ENCODE measurements around the gene DEK. TPM values are rescaled to one million over a fixed set of nuclear protein-coding genes. Genes with fewer than 3 reads are reported as not detected.

The DEK gene
- total RNA-seq, 1 experiment from 2014 or later = 234 TPM

DNA sequence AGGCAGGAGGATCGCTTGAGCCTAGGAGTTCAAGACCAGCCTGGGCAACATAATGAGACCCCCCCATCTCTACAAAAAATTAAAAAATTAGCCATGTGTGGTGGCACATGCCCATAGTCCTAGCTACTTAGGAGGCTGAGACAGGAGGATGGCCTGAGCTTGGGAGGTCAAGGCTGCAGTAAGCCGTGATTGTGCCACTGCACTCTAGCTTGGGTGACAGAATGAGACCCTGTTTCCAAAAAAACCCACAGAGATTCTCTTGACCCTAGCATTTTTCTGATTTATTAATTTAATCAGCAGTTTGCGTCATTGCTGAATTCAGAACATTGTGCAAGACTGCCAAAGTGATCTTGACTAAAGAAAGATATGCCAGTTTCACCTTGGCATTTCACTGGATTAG is 72.3 kb downstream of the DEK start:
- POLR2A ChIA-PET (ENCODE audit: low non-redundant PET) = no interaction called here
- H3K9me3 ChIP-seq (ENCODE audit: low read depth, low read length, poor library complexity, severe bottlenecking) = no peaks in the 10 kb centered on the region
- intact Hi-C loops (cut with micrococcal nuclease; ENCODE audit: unreplicated experiment) = no loop called here

DNA sequence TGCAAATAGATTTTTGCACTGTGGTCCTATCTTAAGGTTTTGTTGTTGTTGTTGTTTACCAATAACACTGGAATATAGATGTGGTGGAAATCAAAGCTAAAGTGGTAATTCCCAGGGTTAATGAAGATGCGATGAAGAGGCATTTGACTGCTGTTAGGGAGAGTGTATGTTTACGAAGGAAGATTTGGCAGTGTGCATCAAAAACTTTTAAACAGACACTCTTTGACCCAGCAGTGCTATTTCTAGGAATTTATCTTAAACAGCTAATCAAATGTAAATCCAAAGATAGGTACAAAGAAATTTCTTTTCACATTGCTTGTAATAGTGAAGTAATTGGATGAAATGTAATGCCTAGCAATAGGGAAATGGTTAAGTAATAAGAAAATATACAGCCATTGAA is 75.1 kb downstream of the DEK start:
- Histone ChIP-seq H3K4me3 (ENCODE audit: low read depth, low read length, poor library complexity, severe bottlenecking) (no peak overlapping the region), H3K36me3 (ENCODE audit: insufficient read depth, low read length, poor library complexity, severe bottlenecking) (no peaks in the 10 kb centered on the region), H3K9me3 (ENCODE audit: low read depth, low read length, poor library complexity, severe bottlenecking) (no peaks in the 10 kb centered on the region), H3K27ac (ENCODE audit: low read depth, low read length, poor library complexity, severe bottlenecking) (no peak overlapping the region), H3K4me1 (ENCODE audit: insufficient read depth, low read length, poor library complexity, severe bottlenecking) (no peaks in the 10 kb centered on the region), H3K27me3 (replicated peaks; ENCODE audit: insufficient read depth, low read depth, low read length, poor library complexity) (no peaks in the 10 kb centered on the region)
- ChIA-PET POLR2A (ENCODE audit: low non-redundant PET) (no interaction called here), CTCF (no interaction called here)
- DNase-seq (ENCODE audit: low spot score) = no peak
- TF ChIP-seq EZH2 (IDR thresholded peaks at IDR 0.05; ENCODE audit: borderline replicate concordance, low read depth, low read length, poor library complexity, severe bottlenecking) = no peak
- TF ChIP-seq, protein P1, sequence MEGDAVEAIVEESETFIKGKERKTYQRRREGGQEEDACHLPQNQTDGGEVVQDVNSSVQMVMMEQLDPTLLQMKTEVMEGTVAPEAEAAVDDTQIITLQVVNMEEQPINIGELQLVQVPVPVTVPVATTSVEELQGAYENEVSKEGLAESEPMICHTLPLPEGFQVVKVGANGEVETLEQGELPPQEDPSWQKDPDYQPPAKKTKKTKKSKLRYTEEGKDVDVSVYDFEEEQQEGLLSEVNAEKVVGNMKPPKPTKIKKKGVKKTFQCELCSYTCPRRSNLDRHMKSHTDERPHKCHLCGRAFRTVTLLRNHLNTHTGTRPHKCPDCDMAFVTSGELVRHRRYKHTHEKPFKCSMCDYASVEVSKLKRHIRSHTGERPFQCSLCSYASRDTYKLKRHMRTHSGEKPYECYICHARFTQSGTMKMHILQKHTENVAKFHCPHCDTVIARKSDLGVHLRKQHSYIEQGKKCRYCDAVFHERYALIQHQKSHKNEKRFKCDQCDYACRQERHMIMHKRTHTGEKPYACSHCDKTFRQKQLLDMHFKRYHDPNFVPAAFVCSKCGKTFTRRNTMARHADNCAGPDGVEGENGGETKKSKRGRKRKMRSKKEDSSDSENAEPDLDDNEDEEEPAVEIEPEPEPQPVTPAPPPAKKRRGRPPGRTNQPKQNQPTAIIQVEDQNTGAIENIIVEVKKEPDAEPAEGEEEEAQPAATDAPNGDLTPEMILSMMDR (conservative IDR thresholded peaks at IDR 0.05; ENCODE audit: low read depth, low read length) = no peak
- BruUV-seq (replicated peaks) = no TSS peak
- intact Hi-C loops (cut with micrococcal nuclease; ENCODE audit: unreplicated experiment) = no loop called here

More for the DNA sequence above, 72.3 kb downstream of the DEK start:
- Histone ChIP-seq H3K27ac (ENCODE audit: low read depth, low read length, poor library complexity, severe bottlenecking) (no peak overlapping the region), H3K4me1 (ENCODE audit: insufficient read depth, low read length, poor library complexity, severe bottlenecking) (no peaks in the 10 kb centered on the region), H3K36me3 (ENCODE audit: insufficient read depth, low read length, poor library complexity, severe bottlenecking) (no peaks in the 10 kb centered on the region), H3K4me3 (ENCODE audit: low read depth, low read length, poor library complexity, severe bottlenecking) (no peak overlapping the region), H3K27me3 (replicated peaks; ENCODE audit: insufficient read depth, low read depth, low read length, poor library complexity) (no peaks in the 10 kb centered on the region)
- CTCF ChIA-PET = no interaction called here
- no peak for DNase-seq (ENCODE audit: low spot score)
- no peak for TF ChIP-seq EZH2 (IDR thresholded peaks at IDR 0.05; ENCODE audit: borderline replicate concordance, low read depth, low read length, poor library complexity, severe bottlenecking)
- TF ChIP-seq, protein P1 (conservative IDR thresholded peaks at IDR 0.05; ENCODE audit: low read depth, low read length) = no peak
- no TSS peak for BruUV-seq (replicated peaks)

DNA sequence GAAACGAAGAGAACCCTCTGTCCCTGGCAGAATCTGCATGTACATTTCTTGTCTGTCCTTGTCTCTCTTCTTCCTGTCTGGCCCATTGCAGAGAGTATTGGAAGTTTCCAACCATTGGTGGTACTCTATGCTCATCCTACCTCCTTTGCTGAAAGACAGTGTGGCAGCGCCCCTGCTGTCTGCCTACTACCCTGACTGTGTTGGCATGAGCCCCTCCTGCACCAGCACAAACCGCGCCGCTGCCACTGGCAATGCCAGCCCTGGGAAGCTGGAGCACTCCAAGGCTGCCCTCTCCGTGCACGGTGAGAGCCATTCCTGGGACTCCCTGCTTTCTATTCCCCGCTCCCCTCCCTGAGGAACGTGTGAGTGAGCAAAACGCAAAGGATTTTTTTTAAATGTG is 76.6 kb downstream of the DEK start:
- H3K4me1 ChIP-seq (ENCODE audit: insufficient read depth, low read length, poor library complexity, severe bottlenecking) = no peaks in the 10 kb centered on the region
- H3K27ac ChIP-seq (ENCODE audit: low read depth, low read length, poor library complexity, severe bottlenecking) = no peak overlapping the region
- H3K36me3 ChIP-seq (ENCODE audit: insufficient read depth, low read length, poor library complexity, severe bottlenecking) = no peaks in the 10 kb centered on the region
- no peak overlapping the region for H3K4me3 ChIP-seq (ENCODE audit: low read depth, low read length, poor library complexity, severe bottlenecking)
- H3K9me3 ChIP-seq (ENCODE audit: low read depth, low read length, poor library complexity, severe bottlenecking) = no peaks in the 10 kb centered on the region
- no peak for DNase-seq (ENCODE audit: low spot score)
- ChIA-PET CTCF (no interaction called here), POLR2A (ENCODE audit: low non-redundant PET) (no interaction called here)
- BruUV-seq (replicated peaks) = no TSS peak
- TF ChIP-seq EZH2 (IDR thresholded peaks at IDR 0.05; ENCODE audit: borderline replicate concordance, low read depth, low read length, poor library complexity, severe bottlenecking) = no peak
- TF ChIP-seq, protein P1 (conservative IDR thresholded peaks at IDR 0.05; ENCODE audit: low read depth, low read length) = no peak
- no peaks in the 10 kb centered on the region for H3K27me3 ChIP-seq (replicated peaks; ENCODE audit: insufficient read depth, low read depth, low read length, poor library complexity)
- intact Hi-C loops (cut with micrococcal nuclease; ENCODE audit: unreplicated experiment) = no loop called here

All from A673 (cell line).